Testis (tissue), 3 donors: ENCODE results near the gene PITPNC1. TPM values are rescaled to one million over a fixed set of nuclear protein-coding genes. Genes with fewer than 3 reads are reported as not detected.

Experiments used
- DNase-seq: peaks from one replicate; pipeline ENCODE4 v3.0.0-alpha.2; 2019
- H3K27ac ChIP-seq, 2 donors: fragments of 200-600 bp; sonication (generic); one replicate each; pipeline ENCODE4 v1.5.1; 2019
- H3K27me3 ChIP-seq: fragments of 200-600 bp; sonication (generic); one replicate; pipeline ENCODE4 v1.5.1; 2019
- H3K36me3 ChIP-seq: fragments of 200-600 bp; sonication (generic); one replicate; pipeline ENCODE4 v1.5.1; 2017; ENCODE audit warnings: low read depth; ENCODE audit errors: missing control alignments
- H3K4me1 ChIP-seq: fragments of 200-600 bp; sonication (generic); one replicate; pipeline ENCODE4 v1.5.1; 2019
- H3K4me3 ChIP-seq, 2 donors: fragments of 200-600 bp; sonication (generic); one replicate each; pipeline ENCODE4 v1.5.1; 2017 to 2019
- H3K9me3 ChIP-seq: fragments of 200-600 bp; sonication (generic); one replicate; pipeline ENCODE4 v1.5.1; 2017
- CTCF ChIP-seq, 3 experiments: fragments of 450-650 bp in 2 of 3; fragments of 200-600 bp in 1 of 3; sonication (generic) in 1 of 3; IDR thresholded peaks; one replicate each; pipeline ENCODE4 v1.5.1; 2016 to 2019; ENCODE audit warnings: antibody characterized with exemption in 3 of 3, mild to moderate bottlenecking in 2 of 3, moderate library complexity in 1 of 3
- POLR2A ChIP-seq: fragments of 450-650 bp; IDR thresholded peaks from one replicate; pipeline ENCODE4 v1.6.1; 2017; ENCODE audit warnings: antibody characterized with exemption, mild to moderate bottlenecking, moderate library complexity
- whole genome bisulfite sequencing, 2 donors: methylation state at CpG; one replicate each; pipeline ENCODE4 v1.1.5; 2018; 5-methylcytosine and 5-hydroxymethylcytosine counted together
- intact Hi-C: fragments of 100-400 bp; cut with DNase I; formaldehyde crosslinking; loops from one replicate; pipeline ENCODE4 v1.15.1; 2023; ENCODE audit warnings: low total_unique reads
- polyA plus RNA-seq: library from polyadenylated mRNA; stranded (reverse); fragments of 350-450 nt; fragmentation: Illumina TruSeq; extraction: RNeasy Lipid Tissue Mini Kit (QIAGEN cat#74804); gene quantifications from one replicate; pipeline ENCODE4 v1.2.3, GENCODE V29; 2014; ENCODE audit warnings: low read depth, low replicate concordance; ENCODE audit not compliant: insufficient read depth
- total RNA-seq, 2 donors: library from RNA; depleted of rRNA; stranded (reverse); fragments of >200 nt; gene quantifications; one replicate each; pipeline ENCODE4 v1.2.3, GENCODE V29; 2016

PITPNC1 gene
- total and polyA plus RNA-seq, 3 donors from 2014 or later = 8.3 to 12.8 (median 12.2) TPM

- Histone ChIP-seq H3K27ac (no peak overlapping the region), H3K9me3 (no peaks in the 10 kb centered on the region), H3K4me3 (no peak overlapping the region), H3K36me3 (no peaks in the 10 kb centered on the region), H3K4me1 (peaks cover 33% of the 10 kb centered on the region), H3K27me3 (no peaks in the 10 kb centered on the region)
- peak; percentile 62 for DNase-seq
- 68 to 86% methylated on average over 3 of the region's 3 CpGs for WGBS, 2 donors
- peak; percentile 29 to 37 (median 31) for TF ChIP-seq CTCF (IDR thresholded peaks at IDR 0.05)
- no peak for TF ChIP-seq POLR2A
- intact Hi-C loops = loop anchor here (10.0 kb wide), 1 partner anchor 228 kb away; the partner anchor contains the start of gene PITPNC1
Observed at GRCh38 chr17:67602974-67603373, 225.9 kb downstream of the PITPNC1 start.

- 20 to 32% methylated on average over 17 of the region's 17 CpGs for WGBS, 2 donors
- DNase-seq = peak; percentile 83
- peaks cover 33% of the 10 kb centered on the region for H3K4me1 ChIP-seq
- H3K27me3 ChIP-seq = no peaks in the 10 kb centered on the region
- H3K36me3 ChIP-seq = no peaks in the 10 kb centered on the region
- intact Hi-C loops = loop anchor here (10.0 kb wide), 1 partner anchor 231 kb away; the partner anchor contains the start of gene PITPNC1
- no peak overlapping the region for H3K4me3 ChIP-seq
- TF ChIP-seq CTCF (IDR thresholded peaks at IDR 0.05) (no peak), POLR2A (no peak)
- peak overlapping the region in 1 of 2 donors; percentile 67 for H3K27ac ChIP-seq
- H3K9me3 ChIP-seq = no peaks in the 10 kb centered on the region
Observed at GRCh38 chr17:67605256-67605912, 228.3 kb downstream of the PITPNC1 start.

DNA sequence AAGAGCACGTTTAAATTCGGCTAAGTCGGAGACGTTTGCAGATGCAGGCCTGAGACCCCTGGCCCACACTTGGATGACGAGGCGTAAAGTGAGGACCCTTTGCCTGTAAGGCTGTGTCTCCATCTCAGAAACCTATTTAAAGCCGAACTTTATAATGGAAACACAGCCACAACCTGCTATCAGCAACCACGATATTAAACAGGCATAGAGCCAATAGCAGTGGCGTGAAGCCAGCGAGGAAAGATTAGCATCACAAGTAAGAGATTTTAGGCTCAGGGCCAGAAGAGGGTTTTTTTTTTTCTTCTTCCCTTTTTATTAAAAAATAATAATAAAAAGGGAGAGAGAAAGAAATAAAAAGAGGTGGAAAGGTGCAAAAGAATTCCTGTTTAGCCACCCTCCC is 229.4 kb downstream of the PITPNC1 start:
- TF ChIP-seq CTCF (IDR thresholded peaks at IDR 0.05) (no peak), POLR2A (no peak)
- no peak for DNase-seq
- Histone ChIP-seq H3K36me3 (no peaks in the 10 kb centered on the region), H3K9me3 (no peaks in the 10 kb centered on the region), H3K27me3 (no peaks in the 10 kb centered on the region), H3K4me1 (peaks cover 27% of the 10 kb centered on the region), H3K27ac (no peak overlapping the region), H3K4me3 (no peak overlapping the region)
- intact Hi-C loops = loop anchor here (10.0 kb wide), 1 partner anchor 232 kb away; the partner anchor contains the start of gene PITPNC1
- 55 to 66% methylated on average over 10 of the region's 10 CpGs for WGBS, 2 donors

GRCh38 chr17:67606896-67607604 is 230.0 kb downstream of the PITPNC1 start:
- WGBS, 2 donors = 46 to 65% methylated on average over 10 of the region's 10 CpGs
- Histone ChIP-seq H3K9me3 (no peaks in the 10 kb centered on the region), H3K36me3 (no peaks in the 10 kb centered on the region), H3K27me3 (no peaks in the 10 kb centered on the region), H3K27ac (no peak overlapping the region), H3K4me3 (no peak overlapping the region), H3K4me1 (peaks cover 21% of the 10 kb centered on the region)
- no peak for TF ChIP-seq CTCF (IDR thresholded peaks at IDR 0.05)
- no peak for TF ChIP-seq POLR2A
- intact Hi-C loops = loop anchor here (10.0 kb wide), 1 partner anchor 232 kb away; the partner anchor contains the start of gene PITPNC1
- peak; percentile 48 for DNase-seq
